PC-3 (cell line): Measurements from ENCODE around the gene WDR7. TPM values are rescaled to one million over a fixed set of nuclear protein-coding genes. Genes with fewer than 3 reads are reported as not detected.
A peak's percentile ranks its signal among the peaks of the same experiment; 100 is the strongest.

Source experiments
- ATAC-seq: fragments of 200-7000 bp; cut with Tn5 transposase; 2 replicates; pipeline ENCODE4 v1.9.1; 2020; ENCODE audit warnings: mild to moderate bottlenecking, moderate library complexity
- BruUV-seq: library from RNA; stranded (reverse); fragments of 400-500 nt; replicated peaks from 2 replicates; lab custom pipeline; 2021; lab: Mats Ljungman, UMichigan
- CTCF ChIA-PET: fragments of 300-600 bp; sonication (Branson Sonifier 250); formaldehyde crosslinking; loops from one replicate; lab custom pipeline; 2022; ENCODE audit warnings: antibody characterized with exemption; lab: Charles Lee
- POLR2A ChIA-PET: fragments of 300-600 bp; sonication (Branson Sonifier 250); formaldehyde crosslinking; loops from one replicate; lab custom pipeline; 2022; ENCODE audit warnings: antibody characterized with exemption; ENCODE audit not compliant: unreplicated experiment; lab: Charles Lee
- DNase-seq: peaks from one replicate; pipeline ENCODE4 v3.0.0-alpha.2; 2015
- H2AFZ ChIP-seq: fragments of 300-600 bp; sonication (generic); 2 replicates; pipeline ENCODE4 v1.6.0; 2016; ENCODE audit warnings: antibody characterized with exemption, low read length
- H3F3A ChIP-seq: fragments of 300-600 bp; sonication (generic); one replicate; pipeline ENCODE4 v1.6.0; 2017; ENCODE audit warnings: antibody characterized with exemption, low read length, control low read depth, mild to moderate bottlenecking; ENCODE audit not compliant: unreplicated experiment
- H3K27ac ChIP-seq: fragments of 300-600 bp; sonication (generic); 2 replicates; pipeline ENCODE4 v1.5.1; 2016; ENCODE audit warnings: mild to moderate bottlenecking, low read length
- H3K27me3 ChIP-seq: fragments of 300-600 bp; sonication (generic); 2 replicates; pipeline ENCODE4 v1.6.1; 2016; ENCODE audit warnings: low read length, mixed read lengths
- H3K36me3 ChIP-seq: fragments of 300-600 bp; sonication (generic); 2 replicates; pipeline ENCODE4 v1.6.1; 2016; ENCODE audit warnings: low read depth, mixed run types, low read length, mixed read lengths
- H3K4me1 ChIP-seq: fragments of 300-600 bp; sonication (generic); 2 replicates; pipeline ENCODE4 v1.5.1; 2016; ENCODE audit warnings: low read length; ENCODE audit not compliant: insufficient read depth
- H3K4me2 ChIP-seq: fragments of 300-600 bp; sonication (generic); 2 replicates; pipeline ENCODE4 v1.6.0; 2016; ENCODE audit warnings: low read length
- H3K4me3 ChIP-seq: fragments of 300-600 bp; sonication (generic); 2 replicates; pipeline ENCODE4 v1.5.1; 2016; ENCODE audit warnings: mild to moderate bottlenecking, low read length, mixed read lengths
- H3K79me2 ChIP-seq: fragments of 300-600 bp; sonication (generic); 2 replicates; pipeline ENCODE4 v1.6.1; 2017; ENCODE audit warnings: low read length, mixed read lengths
- H3K9ac ChIP-seq: fragments of 300-600 bp; sonication (generic); 2 replicates; pipeline ENCODE4 v1.6.0; 2016; ENCODE audit warnings: mild to moderate bottlenecking, low read length
- H3K9me2 ChIP-seq: fragments of 300-600 bp; sonication (generic); replicated peaks from 2 replicates; pipeline ENCODE4 v1.6.1; 2016; ENCODE audit warnings: mixed run types, low read length, mixed read lengths
- H3K9me3 ChIP-seq: fragments of 300-600 bp; sonication (generic); 2 replicates; pipeline ENCODE4 v1.6.1; 2016; ENCODE audit warnings: low read length, mixed read lengths
- H4K20me1 ChIP-seq: fragments of 300-600 bp; sonication (generic); 2 replicates; pipeline ENCODE4 v1.6.1; 2016; ENCODE audit warnings: low read length, mixed read lengths
- CTCF ChIP-seq: fragments of 300-600 bp; sonication (generic); conservative IDR thresholded peaks from 2 replicates; pipeline ENCODE4 v1.5.1; 2017; ENCODE audit warnings: antibody characterized with exemption, low read depth, mild to moderate bottlenecking, low read length
- EZH2 ChIP-seq: fragments of 300-600 bp; sonication (generic); IDR thresholded peaks from one replicate; pipeline ENCODE4 v1.6.1; 2017; ENCODE audit warnings: antibody characterized with exemption, mild to moderate bottlenecking, low read length; ENCODE audit not compliant: unreplicated experiment
- EZH2phosphoT487 ChIP-seq: fragments of 300-600 bp; sonication (generic); IDR thresholded peaks from 2 replicates; pipeline ENCODE4 v1.6.1; 2018; ENCODE audit warnings: mild to moderate bottlenecking, antibody characterized with exemption, low read length, borderline replicate concordance
- intact Hi-C: fragments of 100-400 bp; cut with micrococcal nuclease; formaldehyde crosslinking; loops from 2 replicates; pipeline ENCODE4 v1.9.0; 2023
- total RNA-seq: library from RNA; depleted of rRNA; stranded (reverse); fragments of >200 nt; gene quantifications from 2 replicates; pipeline ENCODE4 v1.2.3, GENCODE V29; 2014

WDR7 gene
- total RNA-seq, 1 experiment from 2014 or later = 16.0 TPM

GRCh38 chr18:56831988-56832387 lies 180.8 kb downstream of the WDR7 start:
- DNase-seq (no peak), ATAC-seq (no peak)
- TF ChIP-seq EZH2phosphoT487 (no peak), EZH2 (no peak)
- POLR2A ChIA-PET = no interaction called here
- no peak overlapping the region for H3K27ac ChIP-seq
- no peaks in the 10 kb centered on the region for H3K79me2 ChIP-seq
- H3K9me2 ChIP-seq = no peaks in the 10 kb centered on the region
- H3K4me3 ChIP-seq = no peak overlapping the region
- no peaks in the 10 kb centered on the region for H3F3A ChIP-seq
- no TSS peak for BruUV-seq
- no peak overlapping the region for H2AFZ ChIP-seq
- H3K4me1 ChIP-seq = no peaks in the 10 kb centered on the region
- no peaks in the 10 kb centered on the region for H3K27me3 ChIP-seq
- no peak overlapping the region for H3K9ac ChIP-seq
- no peak overlapping the region for H3K4me2 ChIP-seq
- intact Hi-C loops = no loop called here
- H3K36me3 ChIP-seq = no peaks in the 10 kb centered on the region
- H3K9me3 ChIP-seq = no peaks in the 10 kb centered on the region
- no peaks in the 10 kb centered on the region for H4K20me1 ChIP-seq
- CTCF ChIA-PET = no interaction called here

GRCh38 chr18:56835331-56835730 lies 184.2 kb downstream of the WDR7 start:
- Histone ChIP-seq H3K36me3 (no peaks in the 10 kb centered on the region), H2AFZ (no peak overlapping the region), H3K27me3 (no peaks in the 10 kb centered on the region), H3K79me2 (no peaks in the 10 kb centered on the region), H3K27ac (no peak overlapping the region), H3K4me3 (no peak overlapping the region), H3K9me2 (no peaks in the 10 kb centered on the region), H4K20me1 (no peaks in the 10 kb centered on the region), H3K4me2 (no peak overlapping the region), H3K9ac (no peak overlapping the region), H3K4me1 (no peaks in the 10 kb centered on the region), H3K9me3 (no peaks in the 10 kb centered on the region), H3F3A (no peaks in the 10 kb centered on the region)
- ChIA-PET POLR2A (no interaction called here), CTCF (no interaction called here)
- intact Hi-C loops = no loop called here
- ATAC-seq = no peak
- no TSS peak for BruUV-seq
- TF ChIP-seq CTCF (no peak), EZH2phosphoT487 (no peak), EZH2 (no peak)
- peak; percentile 5 for DNase-seq

GRCh38 chr18:56836173-56836572 lies 185.0 kb downstream of the WDR7 start:
- Histone ChIP-seq H4K20me1 (no peaks in the 10 kb centered on the region), H3K27me3 (no peaks in the 10 kb centered on the region), H3K4me1 (no peaks in the 10 kb centered on the region), H3K4me3 (no peak overlapping the region), H3K9me2 (no peaks in the 10 kb centered on the region), H3K36me3 (no peaks in the 10 kb centered on the region), H3K9me3 (no peaks in the 10 kb centered on the region), H3F3A (no peaks in the 10 kb centered on the region), H3K4me2 (no peak overlapping the region), H2AFZ (no peak overlapping the region), H3K79me2 (no peaks in the 10 kb centered on the region), H3K27ac (no peak overlapping the region), H3K9ac (no peak overlapping the region)
- ChIA-PET POLR2A (no interaction called here), CTCF (no interaction called here)
- TF ChIP-seq EZH2phosphoT487 (no peak), EZH2 (no peak), CTCF (no peak)
- no peak for ATAC-seq
- BruUV-seq = no TSS peak
- no peak for DNase-seq
- intact Hi-C loops = no loop called here
